RWPE2 (cell line): ENCODE results near the gene MGAT4C.

Experiments used
- ATAC-seq: fragments of 200-7000 bp; cut with Tn5 transposase; 3 replicates; pipeline ENCODE4 v1.9.1; 2021; ENCODE audit warnings: low read depth
- DNase-seq: peaks from one replicate; pipeline ENCODE4 v3.0.0-alpha.2; 2020; ENCODE audit warnings: low spot score
- H3K27ac ChIP-seq: fragments of 450-650 bp; 2 replicates; pipeline ENCODE4 v1.5.1; 2017; ENCODE audit warnings: mild to moderate bottlenecking; ENCODE audit not compliant: poor library complexity, severe bottlenecking
- H3K27me3 ChIP-seq: fragments of 250-450 bp; sonication (Bioruptor Pico); 2 replicates; pipeline ENCODE4 v1.5.1; 2021; ENCODE audit warnings: mild to moderate bottlenecking, moderate library complexity; ENCODE audit not compliant: insufficient read depth, poor library complexity, severe bottlenecking
- H3K36me3 ChIP-seq: fragments of 250-450 bp; sonication (Bioruptor Pico); 2 replicates; pipeline ENCODE4 v1.5.1; 2020; ENCODE audit warnings: low read depth, mild to moderate bottlenecking, moderate library complexity
- H3K4me1 ChIP-seq: fragments of 250-450 bp; sonication (Bioruptor Pico); 2 replicates; pipeline ENCODE4 v1.5.1; 2021; ENCODE audit warnings: mild to moderate bottlenecking, moderate library complexity; ENCODE audit not compliant: insufficient read depth, poor library complexity, severe bottlenecking
- H3K4me3 ChIP-seq: fragments of 250-450 bp; sonication (Bioruptor Pico); 2 replicates; pipeline ENCODE4 v1.5.1; 2021; ENCODE audit warnings: mild to moderate bottlenecking, moderate library complexity; ENCODE audit not compliant: severe bottlenecking
- H3K9me3 ChIP-seq: fragments of 250-450 bp; sonication (Bioruptor Pico); 2 replicates; pipeline ENCODE4 v1.5.1; 2021; ENCODE audit warnings: mild to moderate bottlenecking, moderate library complexity; ENCODE audit not compliant: severe bottlenecking
- CTCF ChIP-seq: fragments of 450-650 bp; IDR thresholded peaks from one replicate; pipeline ENCODE4 v1.5.1; 2017; ENCODE audit warnings: mild to moderate bottlenecking, moderate library complexity; ENCODE audit not compliant: poor library complexity, severe bottlenecking

Gene MGAT4C

GRCh38 chr12:86216591-86216990, 39.6 kb downstream of the MGAT4C start:
- TF ChIP-seq CTCF, result no peak
- Histone ChIP-seq H3K9me3 (no peaks in the 10 kb centered on the region), H3K36me3 (no peaks in the 10 kb centered on the region), H3K27ac (no peak overlapping the region), H3K4me1 (no peaks in the 10 kb centered on the region), H3K4me3 (no peak overlapping the region), H3K27me3 (no peaks in the 10 kb centered on the region)
- ATAC-seq (no peak), DNase-seq (no peak)

- DNase-seq, result no peak
- H3K27ac ChIP-seq, result no peak overlapping the region
- no peaks in the 10 kb centered on the region for H3K4me1 ChIP-seq
- ATAC-seq, result no peak
- no peaks in the 10 kb centered on the region for H3K36me3 ChIP-seq
- H3K9me3 ChIP-seq, result no peaks in the 10 kb centered on the region
- H3K27me3 ChIP-seq, result no peaks in the 10 kb centered on the region
- H3K4me3 ChIP-seq, result no peak overlapping the region
- TF ChIP-seq CTCF, result no peak
Observed at GRCh38 chr12:86213012-86213411, 43.2 kb downstream of the MGAT4C start.

GRCh38 chr12:86198696-86199444, 57.3 kb downstream of the MGAT4C start:
- H3K9me3 ChIP-seq, result no peaks in the 10 kb centered on the region
- no peaks in the 10 kb centered on the region for H3K27me3 ChIP-seq
- H3K4me3 ChIP-seq, result no peak overlapping the region
- no peak for TF ChIP-seq CTCF
- DNase-seq (no peak), ATAC-seq (no peak)
- no peak overlapping the region for H3K27ac ChIP-seq
- H3K4me1 ChIP-seq, result peaks cover 5% of the 10 kb centered on the region
- no peaks in the 10 kb centered on the region for H3K36me3 ChIP-seq

- Histone ChIP-seq H3K4me3 (no peak overlapping the region), H3K36me3 (no peaks in the 10 kb centered on the region), H3K4me1 (peaks cover 10% of the 10 kb centered on the region), H3K27me3 (no peaks in the 10 kb centered on the region), H3K27ac (no peak overlapping the region), H3K9me3 (no peaks in the 10 kb centered on the region)
- DNase-seq, result no peak
- TF ChIP-seq CTCF, result no peak
- ATAC-seq, result no peak
Observed at GRCh38 chr12:86196465-86196864, 59.7 kb downstream of the MGAT4C start.

- Histone ChIP-seq H3K36me3 (no peaks in the 10 kb centered on the region), H3K9me3 (no peaks in the 10 kb centered on the region), H3K27me3 (no peaks in the 10 kb centered on the region), H3K4me3 (no peak overlapping the region), H3K4me1 (peaks cover 10% of the 10 kb centered on the region), H3K27ac (no peak overlapping the region)
- DNase-seq (no peak), ATAC-seq (no peak)
- TF ChIP-seq CTCF, result no peak
Observed at GRCh38 chr12:86194721-86195120, 61.5 kb downstream of the MGAT4C start.
